Measurements from ENCODE around the gene FCGR1A. TPM values are rescaled to one million over a fixed set of nuclear protein-coding genes. Genes with fewer than 3 reads are reported as not detected.
"Not testable (repeated sequence)": the region's sequence is repeated elsewhere in the genome, so short reads cannot be mapped to it uniquely, and the experiment has no call there.

FCGR1A gene
- total and polyA plus RNA-seq, 2 of the 4 experiments (the other 2 are of a cell fraction) = not detected

- WGBS, 2 experiments (ENCODE audit: extremely low coverage in 2 of 2, insufficient read length in 1 of 2) = no CpG with 5 or more reads among the region's 62 CpGs
- H3K18ac ChIP-seq (ENCODE audit: low read depth, low read length) = peak overlapping the region; percentile 65; the same call in 1 of the 2 replicates
- dilution Hi-C loops (cut with HindIII; ENCODE audit: low sequenced_read_pairs, unreplicated experiment); H2AK5ac ChIP-seq (ENCODE audit: low read depth, low read length); H4K8ac ChIP-seq (ENCODE audit: low read depth in 2 of 2, low read length in 2 of 2); intact Hi-C loops (cut with micrococcal nuclease); H3K36me3 ChIP-seq (ENCODE audit: control insufficient read depth, insufficient read depth, low read length); H4K20me1 ChIP-seq (ENCODE audit: insufficient read depth, low read length); H2AK9ac ChIP-seq (replicated peaks; ENCODE audit: low read depth, low read length, poor library complexity); H3K14ac ChIP-seq (replicated peaks; ENCODE audit: low read depth, low read length); H3K23ac ChIP-seq (ENCODE audit: low read depth, low read length); H4K91ac ChIP-seq (ENCODE audit: insufficient read depth, low read depth, low read length); POLR2A ChIA-PET (ENCODE audit: unreplicated experiment); H3K79me1 ChIP-seq (ENCODE audit: low read depth in 1 of 2, low read length in 2 of 2); H2BK120ac ChIP-seq (ENCODE audit: low read depth, low read length); H3K4ac ChIP-seq (ENCODE audit: low read depth, low read length); H2AFZ ChIP-seq (replicated peaks; ENCODE audit: low read length, poor library complexity); H2BK20ac ChIP-seq (ENCODE audit: low read depth, low read length); H2BK15ac ChIP-seq (ENCODE audit: low read depth, low read length); CTCF ChIA-PET; H3K27me3 ChIP-seq (ENCODE audit: control insufficient read depth, insufficient read depth, low read length); H3K9me3 ChIP-seq (ENCODE audit: control insufficient read depth, insufficient read depth, low read length); H3K56ac ChIP-seq (ENCODE audit: extremely low read depth, insufficient read depth, low read length); H3K4me1 ChIP-seq (ENCODE audit: control insufficient read depth, insufficient read depth, low read length); H3K9me1 ChIP-seq (ENCODE audit: insufficient read depth, low read length); in situ Hi-C loops (cut with MboI; ENCODE audit: low sequenced_read_pairs); BruUV-seq (replicated peaks): not testable (repeated sequence)
- peak overlapping the region; percentile 85 for H3K9ac ChIP-seq (ENCODE audit: low read depth, low read length)
- peak overlapping the region; percentile 87 for H2BK5ac ChIP-seq (ENCODE audit: low read depth, low read length, poor library complexity, severe bottlenecking)
- peak overlapping the region; percentile 88 for H3K27ac ChIP-seq (ENCODE audit: insufficient read depth, low read length)
- DNase-seq = peak; percentile 78
- peak; percentile 46 for ATAC-seq (ENCODE audit: low read depth)
- peak overlapping the region; percentile 78; the same call in 1 of the 2 replicates for H4K5ac ChIP-seq (ENCODE audit: low read depth, low read length)
- H3K4me2 ChIP-seq (ENCODE audit: low read depth, low read length) = peak overlapping the region; percentile 94
- peak overlapping the region; percentile 47 for H3K4me3 ChIP-seq (ENCODE audit: insufficient read depth, low read depth, low read length)
- peak; percentile 81 for TF ChIP-seq POLR2A (IDR thresholded peaks at IDR 0.05; ENCODE audit: low read depth, low read length)
These were observed 30.7 kb downstream of the FCGR1A start for GRCh38 chr1:149812893-149813801.

GRCh38 chr1:149820387-149820786 lies 37.9 kb downstream of the FCGR1A start:
- H3K56ac ChIP-seq (ENCODE audit: extremely low read depth, insufficient read depth, low read length); H3K27me3 ChIP-seq (ENCODE audit: control insufficient read depth, insufficient read depth, low read length); H3K4me2 ChIP-seq (ENCODE audit: low read depth, low read length); H2AK9ac ChIP-seq (replicated peaks; ENCODE audit: low read depth, low read length, poor library complexity); H3K9me1 ChIP-seq (ENCODE audit: insufficient read depth, low read length); H2BK15ac ChIP-seq (ENCODE audit: low read depth, low read length); CTCF ChIA-PET; intact Hi-C loops (cut with micrococcal nuclease); H4K91ac ChIP-seq (ENCODE audit: insufficient read depth, low read depth, low read length); dilution Hi-C loops (cut with HindIII; ENCODE audit: low sequenced_read_pairs, unreplicated experiment); H3K79me1 ChIP-seq (ENCODE audit: low read depth in 1 of 2, low read length in 2 of 2); H3K14ac ChIP-seq (replicated peaks; ENCODE audit: low read depth, low read length); H3K4ac ChIP-seq (ENCODE audit: low read depth, low read length); H2BK20ac ChIP-seq (ENCODE audit: low read depth, low read length); H4K5ac ChIP-seq (ENCODE audit: low read depth, low read length); H4K8ac ChIP-seq (ENCODE audit: low read depth in 2 of 2, low read length in 2 of 2); POLR2A ChIA-PET (ENCODE audit: unreplicated experiment); BruUV-seq (replicated peaks); H3K18ac ChIP-seq (ENCODE audit: low read depth, low read length); H2AK5ac ChIP-seq (ENCODE audit: low read depth, low read length); ATAC-seq (ENCODE audit: low read depth); H3K36me3 ChIP-seq (ENCODE audit: control insufficient read depth, insufficient read depth, low read length); H2BK120ac ChIP-seq (ENCODE audit: low read depth, low read length); H3K27ac ChIP-seq (ENCODE audit: insufficient read depth, low read length); H3K4me1 ChIP-seq (ENCODE audit: control insufficient read depth, insufficient read depth, low read length); in situ Hi-C loops (cut with MboI; ENCODE audit: low sequenced_read_pairs); H4K20me1 ChIP-seq (ENCODE audit: insufficient read depth, low read length); H3K9me3 ChIP-seq (ENCODE audit: control insufficient read depth, insufficient read depth, low read length); H2BK5ac ChIP-seq (ENCODE audit: low read depth, low read length, poor library complexity, severe bottlenecking); DNase-seq; H3K23ac ChIP-seq (ENCODE audit: low read depth, low read length); H3K4me3 ChIP-seq (ENCODE audit: insufficient read depth, low read depth, low read length); H2AFZ ChIP-seq (replicated peaks; ENCODE audit: low read length, poor library complexity); H3K9ac ChIP-seq (ENCODE audit: low read depth, low read length): not testable (repeated sequence)
- no CpG with 5 or more reads among the region's 5 CpGs for WGBS, 2 experiments (ENCODE audit: extremely low coverage in 2 of 2, insufficient read length in 1 of 2)

Measured in IMR-90 (cell line).